CD4-positive, alpha-beta T cell treated with Interferon alpha-2 for 1 hour (primary cell): ENCODE data around the gene IGDCC3.

ENCODE experiments used
- DNase-seq, 2 donors: peaks; one replicate each; pipeline ENCODE4 v3.0.0-alpha.2; 2020 to 2022

The IGDCC3 gene

GRCh38 chr15:65285291-65286068 is 92.3 kb downstream of the IGDCC3 start:
- DNase-seq, result no peak

DNA sequence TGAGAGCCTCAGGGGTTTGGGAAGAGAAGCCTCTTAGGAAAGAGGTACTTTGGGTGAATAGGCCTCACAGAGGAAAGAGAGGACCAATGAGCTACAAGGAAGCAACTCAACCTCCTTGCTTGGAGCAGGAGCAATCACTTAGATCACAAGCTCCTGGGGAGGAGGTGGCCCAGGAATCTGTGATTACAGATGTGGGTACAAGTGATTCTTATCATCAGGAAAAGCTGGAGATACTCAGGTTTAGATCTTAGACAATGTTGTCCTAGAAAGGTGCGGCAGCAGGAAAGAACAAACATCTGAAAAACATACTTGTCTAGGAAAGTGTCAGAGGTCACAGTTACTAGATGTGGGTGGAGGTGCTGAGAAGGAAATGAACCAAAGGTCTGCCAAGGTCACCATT is 99.3 kb downstream of the IGDCC3 start:
- DNase-seq, result no peak
